ENCODE results near the gene DNAJA3.
A peak's percentile ranks its signal among the peaks of the same experiment; 100 is the strongest.

The DNAJA3 gene

DNA sequence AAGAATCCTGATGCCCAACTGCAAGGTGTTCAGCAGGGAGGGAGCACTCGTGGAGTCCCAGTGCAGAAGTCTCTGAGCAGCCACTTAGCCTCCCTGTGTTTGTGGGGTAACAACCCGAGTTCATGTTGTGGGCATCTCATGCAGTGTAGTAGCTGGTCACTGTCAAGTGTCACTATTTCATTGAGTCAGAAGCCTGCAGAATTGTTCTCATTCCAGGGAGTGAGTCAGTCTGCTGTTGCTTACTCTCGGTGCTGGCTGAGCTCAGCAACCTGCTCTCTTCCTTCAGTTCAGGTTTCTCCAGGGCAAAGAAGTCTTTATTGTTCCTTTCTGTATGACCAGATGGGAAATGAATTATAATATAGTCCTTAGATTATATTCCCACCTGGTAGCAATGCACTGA is 74.6 kb downstream of the DNAJA3 start:
- TF ChIP-seq, protein P1, sequence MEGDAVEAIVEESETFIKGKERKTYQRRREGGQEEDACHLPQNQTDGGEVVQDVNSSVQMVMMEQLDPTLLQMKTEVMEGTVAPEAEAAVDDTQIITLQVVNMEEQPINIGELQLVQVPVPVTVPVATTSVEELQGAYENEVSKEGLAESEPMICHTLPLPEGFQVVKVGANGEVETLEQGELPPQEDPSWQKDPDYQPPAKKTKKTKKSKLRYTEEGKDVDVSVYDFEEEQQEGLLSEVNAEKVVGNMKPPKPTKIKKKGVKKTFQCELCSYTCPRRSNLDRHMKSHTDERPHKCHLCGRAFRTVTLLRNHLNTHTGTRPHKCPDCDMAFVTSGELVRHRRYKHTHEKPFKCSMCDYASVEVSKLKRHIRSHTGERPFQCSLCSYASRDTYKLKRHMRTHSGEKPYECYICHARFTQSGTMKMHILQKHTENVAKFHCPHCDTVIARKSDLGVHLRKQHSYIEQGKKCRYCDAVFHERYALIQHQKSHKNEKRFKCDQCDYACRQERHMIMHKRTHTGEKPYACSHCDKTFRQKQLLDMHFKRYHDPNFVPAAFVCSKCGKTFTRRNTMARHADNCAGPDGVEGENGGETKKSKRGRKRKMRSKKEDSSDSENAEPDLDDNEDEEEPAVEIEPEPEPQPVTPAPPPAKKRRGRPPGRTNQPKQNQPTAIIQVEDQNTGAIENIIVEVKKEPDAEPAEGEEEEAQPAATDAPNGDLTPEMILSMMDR (IDR thresholded peaks at IDR 0.05), result no peak
- no peak overlapping the region for H3K27ac Mint-ChIP-seq
- H3K36me3 Mint-ChIP-seq (ENCODE audit: low read depth), result no peaks in the 10 kb centered on the region
- no peaks in the 10 kb centered on the region for H3K9me3 Mint-ChIP-seq
- peaks cover 7% of the 10 kb centered on the region for H3K27me3 Mint-ChIP-seq (ENCODE audit: low read depth, poor library complexity)
- no peak for DNase-seq
- H3K4me3 Mint-ChIP-seq, result no peak overlapping the region
- H3K4me1 Mint-ChIP-seq, result peaks cover 24% of the 10 kb centered on the region

DNA sequence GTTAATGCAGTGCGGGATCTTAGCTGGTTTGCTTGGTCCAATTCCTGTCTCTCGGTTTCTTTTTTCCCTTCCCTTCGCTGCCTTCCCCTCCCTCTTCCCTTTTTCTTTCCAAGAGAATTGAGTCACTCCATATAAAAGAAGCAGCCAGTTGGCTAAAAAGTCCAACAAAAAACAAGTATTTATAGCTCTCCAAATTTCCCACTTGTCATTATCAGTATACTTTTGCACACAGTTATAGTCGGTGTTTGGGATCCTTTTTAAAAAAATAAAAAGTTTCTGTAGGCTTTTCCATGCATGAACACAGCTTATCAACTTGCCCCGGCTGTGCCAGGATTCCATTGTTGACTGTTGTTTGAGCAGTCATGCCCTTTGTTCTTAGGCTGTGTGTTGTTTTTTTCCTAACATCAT is 75.4 kb downstream of the DNAJA3 start:
- DNase-seq, result no peak
- TF ChIP-seq, protein P1 (IDR thresholded peaks at IDR 0.05), result no peak
- Mint-ChIP-seq H3K4me1 (peaks cover 24% of the 10 kb centered on the region), H3K27ac (no peak overlapping the region), H3K9me3 (no peaks in the 10 kb centered on the region), H3K36me3 (ENCODE audit: low read depth) (no peaks in the 10 kb centered on the region), H3K4me3 (no peak overlapping the region), H3K27me3 (ENCODE audit: low read depth, poor library complexity) (peaks cover 4% of the 10 kb centered on the region)

DNA sequence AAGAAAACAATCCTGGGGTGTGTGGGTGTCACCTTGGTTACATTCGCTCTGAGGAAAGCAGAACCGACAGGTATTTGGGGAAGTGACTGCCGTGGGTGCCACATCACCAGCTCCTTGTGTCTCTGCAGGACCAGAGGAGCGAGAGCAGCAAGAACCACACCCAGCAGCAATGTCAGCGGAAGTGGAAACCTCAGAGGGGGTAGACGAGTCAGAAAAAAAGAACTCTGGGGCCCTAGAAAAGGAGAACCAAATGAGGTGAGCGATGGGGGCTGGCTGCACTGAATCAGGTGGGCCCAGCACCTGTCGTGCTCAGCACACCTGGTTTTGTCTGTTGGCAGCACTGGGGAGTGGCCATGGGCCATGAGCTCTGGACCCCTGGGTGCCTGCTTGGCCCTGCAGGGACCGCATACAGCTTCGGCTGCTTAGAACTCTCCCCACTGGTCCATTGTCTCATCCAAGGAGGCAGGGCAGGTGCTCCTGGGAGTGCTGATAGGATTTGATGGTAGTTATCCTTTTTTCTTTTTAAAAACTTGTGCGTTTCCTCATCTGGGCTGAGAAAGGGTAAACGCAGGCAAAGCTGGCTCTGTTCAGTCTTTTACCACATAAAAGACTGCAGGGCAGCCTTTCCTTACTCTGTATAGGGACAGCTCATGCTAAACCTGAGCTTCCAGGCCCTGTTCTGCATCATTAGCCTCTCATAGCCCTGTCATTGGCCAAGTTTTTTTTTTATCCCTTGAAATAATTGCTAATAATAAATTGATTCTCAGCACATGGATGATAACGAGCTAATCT is 79.9 kb downstream of the DNAJA3 start:
- H3K9me3 Mint-ChIP-seq, result no peaks in the 10 kb centered on the region
- H3K27ac Mint-ChIP-seq, result peak overlapping the region; percentile 43
- H3K36me3 Mint-ChIP-seq (ENCODE audit: low read depth), result no peaks in the 10 kb centered on the region
- TF ChIP-seq, protein P1 (IDR thresholded peaks at IDR 0.05), result no peak
- H3K4me3 Mint-ChIP-seq, result no peak overlapping the region
- H3K27me3 Mint-ChIP-seq (ENCODE audit: low read depth, poor library complexity), result peaks cover 3% of the 10 kb centered on the region
- H3K4me1 Mint-ChIP-seq, result peaks cover 4% of the 10 kb centered on the region
- DNase-seq, result no peak
